NB4 (cell line): Measurements from ENCODE around the gene ARHGAP1.
"Not testable (repeated sequence)": the region's sequence is repeated elsewhere in the genome, so short reads cannot be mapped to it uniquely, and the experiment has no call there.

Experiments
- DNase-seq: peaks from one replicate; pipeline ENCODE4 v3.0.0; 2010; ENCODE audit warnings: low read depth
- H3K4me3 ChIP-seq: one replicate; pipeline ENCODE4 v1.5.1; 2011; ENCODE audit warnings: mild to moderate bottlenecking, low read depth, low read length, moderate library complexity
- CTCF ChIP-seq: IDR thresholded peaks from one replicate; pipeline ENCODE4 v1.5.1; 2012; ENCODE audit warnings: low read depth, low read length
- MAX ChIP-seq: IDR thresholded peaks from 2 replicates; pipeline ENCODE4 v1.6.1; 2011; ENCODE audit warnings: low read depth, low read length
- MYC ChIP-seq: IDR thresholded peaks from 2 replicates; pipeline ENCODE4 v1.6.1; 2011; ENCODE audit warnings: low read depth, low read length
- POLR2A ChIP-seq: IDR thresholded peaks from 2 replicates; pipeline ENCODE4 v1.6.1; 2011; ENCODE audit warnings: mild to moderate bottlenecking; ENCODE audit not compliant: insufficient read length; ENCODE audit errors: extremely low read depth

The ARHGAP1 gene

GRCh38 chr11:46719543-46720218 lies 19.3 kb upstream of the ARHGAP1 start:
- no peak overlapping the region for H3K4me3 ChIP-seq
- TF ChIP-seq MAX (no peak), CTCF (no peak), POLR2A (no peak), MYC (no peak)
- no peak for DNase-seq

DNA sequence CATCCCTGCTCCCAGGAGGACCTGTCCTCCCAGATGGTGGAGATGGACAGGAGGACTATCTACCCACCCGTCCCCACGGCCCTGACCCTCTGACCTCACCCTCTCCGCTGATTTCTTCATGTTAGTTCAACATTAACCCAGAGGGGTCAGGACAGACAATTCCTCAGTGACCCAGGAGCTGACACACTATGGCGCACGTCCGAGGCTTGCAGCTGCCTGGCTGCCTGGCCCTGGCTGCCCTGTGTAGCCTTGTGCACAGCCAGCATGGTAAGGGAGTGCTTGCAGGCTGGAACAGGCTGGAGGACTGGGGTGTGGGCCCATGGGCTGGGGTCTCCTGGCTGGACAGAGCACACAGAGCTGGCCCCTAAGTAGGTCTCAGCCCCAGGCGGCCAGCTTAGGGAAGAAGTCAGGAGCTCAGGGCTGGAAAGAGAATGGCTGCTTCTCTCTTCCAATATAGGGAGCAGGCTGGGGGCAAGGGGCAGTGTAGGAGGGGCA lies 18.7 kb upstream of the ARHGAP1 start, which contains the start of gene F2:
Gene F2 (plus strand): TSS at position 166 of the 495 bp plus-strand sequence. CDS start 23 bp downstream, at position 189.
- no peak for DNase-seq
- TF ChIP-seq MAX: no peak
- TF ChIP-seq POLR2A: no peak
- no peak within 1 kb of the TSS for H3K4me3 ChIP-seq

DNA sequence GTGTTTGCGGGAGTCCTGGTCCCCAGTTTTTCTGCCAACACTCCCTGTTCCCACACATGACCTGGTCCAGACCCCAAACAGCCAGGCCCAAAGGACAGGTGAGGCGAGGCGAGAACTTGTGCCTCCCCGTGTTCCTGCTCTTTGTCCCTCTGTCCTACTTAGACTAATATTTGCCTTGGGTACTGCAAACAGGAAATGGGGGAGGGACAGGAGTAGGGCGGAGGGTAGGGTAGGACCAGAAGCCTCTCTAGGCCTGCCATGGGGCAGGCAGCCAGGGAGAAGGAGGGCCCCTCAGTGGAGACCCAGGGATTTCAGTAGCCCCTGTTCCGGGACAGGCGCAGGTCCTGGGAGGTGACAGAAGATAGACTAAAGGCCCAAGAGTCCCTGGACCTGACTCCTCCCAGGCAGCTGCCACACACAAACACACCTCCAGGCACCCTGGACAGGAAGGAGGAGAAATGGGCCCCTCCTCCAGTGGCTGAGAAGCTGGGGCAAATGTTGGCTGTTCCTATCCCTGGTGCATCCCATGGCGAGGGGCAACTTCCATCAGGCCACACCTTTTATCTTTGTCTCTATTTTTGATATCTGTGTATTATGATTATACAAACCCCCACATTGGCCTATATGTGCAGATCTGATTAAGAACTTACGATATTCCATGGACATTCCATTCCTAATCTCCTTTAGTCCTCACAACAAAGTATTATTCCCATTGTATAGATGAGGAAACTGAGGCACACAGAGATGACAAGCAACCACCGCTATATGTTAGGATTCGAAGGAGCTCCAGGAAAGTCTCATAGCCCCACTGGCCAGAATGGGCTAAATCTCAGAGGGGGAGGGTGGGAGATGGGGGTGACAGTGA lies 18.0 kb upstream of the ARHGAP1 start:
- DNase-seq: peak; percentile 41
- no peak for TF ChIP-seq MAX
- TF ChIP-seq CTCF: no peak
- no peak for TF ChIP-seq MYC
- no peak for TF ChIP-seq POLR2A
- H3K4me3 ChIP-seq: no peak overlapping the region

- H3K4me3 ChIP-seq, DNase-seq: not testable (repeated sequence)
Measured at GRCh38 chr11:46717825-46718154, 17.4 kb upstream of the ARHGAP1 start.

DNA sequence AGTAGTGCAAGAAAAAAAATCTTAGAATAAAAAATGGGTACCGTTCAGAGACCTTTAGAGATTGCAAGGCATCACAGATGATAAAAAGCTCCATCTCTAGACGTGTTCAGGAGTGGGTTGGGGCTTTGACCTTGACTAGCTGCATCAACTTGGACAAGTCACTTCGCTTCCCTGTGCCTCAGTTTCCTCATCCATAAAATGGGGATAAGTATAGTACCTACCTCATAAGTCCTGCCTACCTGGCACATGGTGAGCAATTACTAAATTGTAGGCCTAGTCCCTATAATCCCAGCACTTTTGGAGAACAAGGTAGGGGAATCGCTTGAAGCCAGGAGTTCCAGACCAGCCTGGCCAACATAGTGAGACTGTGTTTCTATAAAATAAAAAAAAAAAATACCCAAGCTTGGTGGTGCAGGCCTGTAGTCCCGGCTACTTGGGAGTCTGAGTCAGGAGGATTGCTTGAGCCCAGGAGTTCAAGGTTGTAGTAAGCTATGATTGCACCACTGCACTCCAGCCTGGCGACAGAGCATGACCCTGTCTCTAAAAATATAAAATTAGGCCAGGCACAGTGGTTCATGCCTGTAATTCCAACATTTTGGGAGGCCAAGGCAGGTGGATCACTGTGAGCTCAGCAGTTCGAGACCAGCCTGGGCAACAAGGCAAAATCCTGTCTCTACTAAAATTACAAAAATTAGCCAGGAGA lies 12.6 kb upstream of the ARHGAP1 start:
- no peak overlapping the region for H3K4me3 ChIP-seq

DNA sequence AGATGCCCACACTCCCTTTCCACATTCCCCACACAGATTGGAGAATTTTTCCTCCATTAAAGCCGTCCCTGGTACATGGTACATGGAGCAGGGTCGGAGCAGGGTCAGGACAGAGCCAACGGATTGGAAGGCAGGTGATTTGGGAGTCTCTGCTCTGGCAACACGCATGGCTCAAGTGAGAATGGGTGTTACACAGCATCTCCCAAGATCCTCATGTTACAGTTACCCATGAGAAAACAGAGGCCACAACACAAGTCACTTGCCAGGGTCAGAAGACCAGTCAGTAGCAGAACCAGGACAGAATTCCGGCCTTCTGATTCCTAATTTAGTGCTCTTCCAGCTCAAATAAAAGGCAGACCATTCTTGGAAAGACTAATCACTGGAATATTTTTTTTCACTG lies 10.9 kb upstream of the ARHGAP1 start:
- no peak for TF ChIP-seq CTCF
- TF ChIP-seq POLR2A: no peak
- no peak for DNase-seq
- no peak overlapping the region for H3K4me3 ChIP-seq

More for the DNA sequence above, 12.6 kb upstream of the ARHGAP1 start:
- no peak for DNase-seq
- TF ChIP-seq MYC (no peak), MAX (no peak), POLR2A (no peak), CTCF (no peak)
